ENCODE data around the gene SLA2.
"Not testable (repeated sequence)": the region's sequence is repeated elsewhere in the genome, so short reads cannot be mapped to it uniquely, and the experiment has no call there.

SLA2 gene

GRCh38 chr20:36645353-36645752, 643 bp downstream of the SLA2 start:
- Histone ChIP-seq H3K27me3 (replicated peaks; ENCODE audit: control insufficient read depth, insufficient read depth, low read length) (no peaks in the 10 kb centered on the region), H3K36me3 (ENCODE audit: control insufficient read depth, insufficient read depth, low read length) (no peaks in the 10 kb centered on the region), H3K4me3 (replicated peaks; ENCODE audit: low read depth, low read length) (no peak overlapping the region)
- TF ChIP-seq CTCF (IDR thresholded peaks at IDR 0.05; ENCODE audit: insufficient read depth, low read length, poor library complexity, severe bottlenecking) = no peak
- DNase-seq (ENCODE audit: extremely low read depth, insufficient read length) = no peak

GRCh38 chr20:36644706-36645095, 1.3 kb downstream of the SLA2 start:
- Histone ChIP-seq H3K4me3 (replicated peaks; ENCODE audit: low read depth, low read length) (no peak overlapping the region), H3K27me3 (replicated peaks; ENCODE audit: control insufficient read depth, insufficient read depth, low read length) (no peaks in the 10 kb centered on the region), H3K36me3 (ENCODE audit: control insufficient read depth, insufficient read depth, low read length) (no peaks in the 10 kb centered on the region)
- TF ChIP-seq CTCF (IDR thresholded peaks at IDR 0.05; ENCODE audit: insufficient read depth, low read length, poor library complexity, severe bottlenecking) = no peak
- no peak for DNase-seq (ENCODE audit: extremely low read depth, insufficient read length)

GRCh38 chr20:36644032-36644705, 1.8 kb downstream of the SLA2 start:
- H3K4me3 ChIP-seq (replicated peaks; ENCODE audit: low read depth, low read length) = no peak overlapping the region
- peak; percentile 21 for DNase-seq (ENCODE audit: extremely low read depth, insufficient read length)
- H3K27me3 ChIP-seq (replicated peaks; ENCODE audit: control insufficient read depth, insufficient read depth, low read length) = no peaks in the 10 kb centered on the region
- no peaks in the 10 kb centered on the region for H3K36me3 ChIP-seq (ENCODE audit: control insufficient read depth, insufficient read depth, low read length)
- TF ChIP-seq CTCF (IDR thresholded peaks at IDR 0.05; ENCODE audit: insufficient read depth, low read length, poor library complexity, severe bottlenecking) = no peak

GRCh38 chr20:36642136-36642535, 3.9 kb downstream of the SLA2 start:
- Histone ChIP-seq H3K4me3 (replicated peaks; ENCODE audit: low read depth, low read length) (no peak overlapping the region), H3K36me3 (ENCODE audit: control insufficient read depth, insufficient read depth, low read length) (no peaks in the 10 kb centered on the region), H3K27me3 (replicated peaks; ENCODE audit: control insufficient read depth, insufficient read depth, low read length) (no peaks in the 10 kb centered on the region)
- no peak for DNase-seq (ENCODE audit: extremely low read depth, insufficient read length)
- TF ChIP-seq CTCF (IDR thresholded peaks at IDR 0.05; ENCODE audit: insufficient read depth, low read length, poor library complexity, severe bottlenecking) = no peak

GRCh38 chr20:36641506-36641843, 4.5 kb downstream of the SLA2 start:
- no peak for TF ChIP-seq CTCF (IDR thresholded peaks at IDR 0.05; ENCODE audit: insufficient read depth, low read length, poor library complexity, severe bottlenecking)
- Histone ChIP-seq H3K36me3 (ENCODE audit: control insufficient read depth, insufficient read depth, low read length) (no peaks in the 10 kb centered on the region), H3K27me3 (replicated peaks; ENCODE audit: control insufficient read depth, insufficient read depth, low read length) (no peaks in the 10 kb centered on the region), H3K4me3 (replicated peaks; ENCODE audit: low read depth, low read length) (no peak overlapping the region)
- DNase-seq (ENCODE audit: extremely low read depth, insufficient read length) = no peak

GRCh38 chr20:36638876-36639400, 7.1 kb downstream of the SLA2 start:
- not testable (repeated sequence) for H3K27me3 ChIP-seq (replicated peaks; ENCODE audit: control insufficient read depth, insufficient read depth, low read length); H3K36me3 ChIP-seq (ENCODE audit: control insufficient read depth, insufficient read depth, low read length); H3K4me3 ChIP-seq (replicated peaks; ENCODE audit: low read depth, low read length); DNase-seq (ENCODE audit: extremely low read depth, insufficient read length)

Data from GM06990 (cell line).